HepG2 (cell line): Measurements from ENCODE around the gene MAT2A. TPM values are rescaled to one million over a fixed set of nuclear protein-coding genes. Genes with fewer than 3 reads are reported as not detected.

Experiments
- BCL3 ChIP-seq: sonication (generic); formaldehyde crosslinking; IDR thresholded peaks from 2 replicates; pipeline ENCODE4 v1.5.1; 2020; ENCODE audit warnings: mild to moderate bottlenecking, missing genetic modification reagents, moderate library complexity
- CBX5 ChIP-seq: sonication (generic); formaldehyde crosslinking; IDR thresholded peaks from 2 replicates; pipeline ENCODE4 v1.4.0; 2020; ENCODE audit warnings: missing genetic modification reagents, borderline replicate concordance
- DMAP1 ChIP-seq: IDR thresholded peaks from 2 replicates; pipeline ENCODE4 v1.6.1; 2016
- DZIP1 ChIP-seq: sonication (generic); formaldehyde crosslinking; IDR thresholded peaks from 2 replicates; pipeline ENCODE4 v1.5.0; 2020; ENCODE audit warnings: mild to moderate bottlenecking, missing genetic modification reagents
- ESRRA ChIP-seq: sonication (generic); formaldehyde crosslinking; IDR thresholded peaks from 2 replicates; pipeline ENCODE4 v1.5.1; 2020; ENCODE audit warnings: mild to moderate bottlenecking, low read depth, missing genetic modification reagents
- FOSL2 ChIP-seq: sonication (generic); formaldehyde crosslinking; IDR thresholded peaks from 2 replicates; pipeline ENCODE4 v1.4.0; 2020; ENCODE audit warnings: missing genetic modification reagents
- FOXO1 ChIP-seq: sonication (generic); formaldehyde crosslinking; IDR thresholded peaks from 2 replicates; pipeline ENCODE4 v1.4.0; 2020; ENCODE audit warnings: missing genetic modification reagents
- IRX3 ChIP-seq: sonication (generic); formaldehyde crosslinking; IDR thresholded peaks from 2 replicates; pipeline ENCODE4 v1.8.1; 2023; ENCODE audit warnings: mild to moderate bottlenecking, low read depth, missing genetic modification reagents, borderline replicate concordance
- KLF16 ChIP-seq, 2 experiments: sonication (generic) in 1 of 2; formaldehyde crosslinking in 1 of 2; IDR thresholded peaks; 2 replicates each; pipeline versions ENCODE4 v1.6.1 to v1.8.0; 2016 to 2023; ENCODE audit warnings: missing genetic modification reagents in 2 of 2, missing compliant biosample characterization in 1 of 2
- MED13 ChIP-seq: sonication (generic); formaldehyde crosslinking; IDR thresholded peaks from 2 replicates; pipeline ENCODE4 v1.5.0; 2020; ENCODE audit warnings: missing genetic modification reagents
- RFXAP ChIP-seq: sonication (generic); formaldehyde crosslinking; IDR thresholded peaks from 2 replicates; pipeline ENCODE4 v1.4.0; 2020; ENCODE audit warnings: missing genetic modification reagents, borderline replicate concordance
- SRY ChIP-seq: sonication (generic); formaldehyde crosslinking; IDR thresholded peaks from 2 replicates; pipeline ENCODE4 v1.8.0; 2022; ENCODE audit warnings: mild to moderate bottlenecking, missing genetic modification reagents
- ZKSCAN5 ChIP-seq: sonication (generic); formaldehyde crosslinking; IDR thresholded peaks from 2 replicates; pipeline ENCODE4 v1.5.1; 2020; ENCODE audit warnings: mild to moderate bottlenecking, missing genetic modification reagents
- ZNF34 ChIP-seq: sonication (generic); formaldehyde crosslinking; IDR thresholded peaks from 2 replicates; pipeline ENCODE4 v1.4.0; 2020; ENCODE audit warnings: mild to moderate bottlenecking, missing genetic modification reagents, borderline replicate concordance
- ZNF383 ChIP-seq: sonication (generic); formaldehyde crosslinking; IDR thresholded peaks from 2 replicates; pipeline ENCODE4 v1.4.0; 2020; ENCODE audit warnings: missing genetic modification reagents, mild to moderate bottlenecking, borderline replicate concordance
- ZNF629 ChIP-seq: sonication (generic); formaldehyde crosslinking; conservative IDR thresholded peaks from 2 replicates; pipeline ENCODE4 v1.5.0; 2020; ENCODE audit warnings: missing genetic modification reagents
- ZNF839 ChIP-seq: sonication (generic); formaldehyde crosslinking; IDR thresholded peaks from 2 replicates; pipeline ENCODE4 v1.4.0; 2020; ENCODE audit warnings: missing genetic modification reagents, mild to moderate bottlenecking, borderline replicate concordance
- polyA plus RNA-seq, 8 experiments: library from polyadenylated mRNA; depleted of rRNA in 3 of 8; stranded (reverse) in 7 of 8; unstranded in 1 of 8; fragments of >200 nt; fragmentation: Illumina TruSeq in 4 of 8; extraction: Trizol in 4 of 8; gene quantifications; 2 replicates each; pipeline versions ENCODE4 v1.2.1 to v1.2.3, GENCODE V29; 2011 to 2016; ENCODE audit warnings: low read depth in 4 of 8, missing spikeins in 1 of 8, mixed read lengths in 1 of 8; ENCODE audit not compliant: insufficient read depth in 1 of 8
- total RNA-seq, 5 experiments: library from RNA; depleted of rRNA; stranded (reverse); fragments of >200 nt; fragmentation: Illumina TruSeq; extraction: Trizol; gene quantifications; 2 replicates each; pipeline ENCODE4 v1.2.3, GENCODE V29; 2016; ENCODE audit warnings: low read depth in 1 of 5
- TF ChIP-seq, protein P1 (sequence below), 2 experiments: sonication (generic) in 1 of 2; formaldehyde crosslinking in 1 of 2; IDR thresholded peaks; 2 replicates each; pipeline versions ENCODE4 v1.4.0 to v1.6.1; 2018 to 2020; ENCODE audit warnings: missing genetic modification reagents in 2 of 2, borderline replicate concordance in 1 of 2, low read depth in 1 of 2, mild to moderate bottlenecking in 1 of 2, missing biosample characterization in 1 of 2
- TF ChIP-seq, protein P2 (sequence below): sonication (generic); IDR thresholded peaks from 2 replicates; pipeline ENCODE4 v1.6.1; 2016; ENCODE audit warnings: low read depth, borderline replicate concordance
- TF ChIP-seq, protein P3 (sequence below): sonication (generic); formaldehyde crosslinking; IDR thresholded peaks from 2 replicates; pipeline ENCODE4 v1.5.0; 2020; ENCODE audit warnings: missing genetic modification reagents, mild to moderate bottlenecking, borderline replicate concordance

Gene MAT2A
- total and polyA plus RNA-seq, 2 of the 13 experiments (the other 11 are each of a cell fraction or from before 2014, with no cell fraction given): 155 to 331 TPM

DNA sequence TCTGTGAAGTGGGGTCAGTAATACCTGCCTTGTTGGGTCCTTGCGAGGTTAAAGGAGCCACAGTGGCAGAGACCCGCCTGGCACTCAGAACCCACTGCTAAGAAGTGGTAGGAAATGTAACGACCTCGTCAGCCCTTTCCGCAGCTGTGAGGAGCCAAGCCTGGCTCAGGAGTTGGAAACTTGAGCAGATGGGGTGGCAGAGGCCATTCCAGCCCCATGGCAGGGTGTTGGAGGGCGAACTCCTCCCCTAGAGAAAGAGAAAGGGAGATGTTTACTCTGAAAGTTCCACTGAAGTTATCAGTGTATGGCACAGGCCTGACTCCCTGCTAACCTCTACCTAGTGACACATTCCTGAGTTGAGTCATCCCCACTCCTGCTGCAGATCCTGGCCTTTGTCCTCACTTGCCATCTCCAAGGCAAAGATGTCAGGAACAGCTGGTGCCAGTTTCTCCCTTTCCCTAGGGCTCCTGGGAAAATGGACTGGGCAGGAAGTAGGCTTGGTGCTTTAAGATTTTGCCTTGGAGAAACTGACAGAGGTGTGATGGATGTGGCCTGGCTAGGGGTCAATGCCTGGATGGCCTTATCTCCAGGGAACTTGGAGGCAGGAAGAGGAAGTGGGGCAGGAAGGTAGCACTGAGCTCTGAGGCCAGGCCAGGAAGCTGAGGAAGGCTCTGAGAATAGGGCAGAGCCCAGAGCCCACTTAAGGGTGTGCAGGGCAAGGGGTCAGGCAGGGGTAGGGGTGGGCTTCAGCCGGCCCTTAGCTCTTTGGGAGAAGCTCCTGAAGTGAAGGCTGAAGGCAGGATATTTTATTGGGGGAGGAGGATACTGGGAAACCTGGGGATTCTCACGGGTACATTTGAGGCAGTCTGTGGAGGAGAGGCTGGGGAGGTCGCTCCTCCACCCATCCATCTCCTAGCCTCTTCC is 46.2 kb downstream of the MAT2A start (continued):
- TF ChIP-seq DZIP1 (CRISPR knock-in tag) (no peak), SRY (no peak; the same call in 1 of the 2 replicates), ZNF34 (CRISPR knock-in tag) (no peak), ZNF629 (CRISPR knock-in tag) (no peak; the same call in 1 of the 2 replicates), IRX3 (0 out of 2 replicates have a peak, but pooled peaks have one; percentile 34), BCL3 (CRISPR knock-in tag) (no peak; the same call in 1 of the 2 replicates), CBX5 (CRISPR knock-in tag) (no peak; the same call in 1 of the 2 replicates), DMAP1 (CRISPR knock-in tag) (peak; percentile 72; the same call in 1 of the 2 replicates), ZNF383 (peak; percentile 95; the same call in 1 of the 2 replicates), ESRRA (CRISPR knock-in tag) (no peak; the same call in 1 of the 2 replicates), FOXO1 (CRISPR knock-in tag) (peak; percentile 81), RFXAP (CRISPR knock-in tag) (peak; percentile 79; the same call in 1 of the 2 replicates), ZKSCAN5 (CRISPR knock-in tag) (no peak), MED13 (CRISPR knock-in tag) (peak; percentile 50; the same call in 1 of the 2 replicates), FOSL2 (CRISPR knock-in tag) (peak; percentile 99), KLF16 (CRISPR knock-in tag; IDR thresholded peaks at IDR 0.05) (peak in 1 of 2 experiments; percentile 63; a peak in 2 of 4 replicates), ZNF839 (CRISPR knock-in tag) (no peak; the same call in 1 of the 2 replicates)
- TF ChIP-seq, protein P1, sequence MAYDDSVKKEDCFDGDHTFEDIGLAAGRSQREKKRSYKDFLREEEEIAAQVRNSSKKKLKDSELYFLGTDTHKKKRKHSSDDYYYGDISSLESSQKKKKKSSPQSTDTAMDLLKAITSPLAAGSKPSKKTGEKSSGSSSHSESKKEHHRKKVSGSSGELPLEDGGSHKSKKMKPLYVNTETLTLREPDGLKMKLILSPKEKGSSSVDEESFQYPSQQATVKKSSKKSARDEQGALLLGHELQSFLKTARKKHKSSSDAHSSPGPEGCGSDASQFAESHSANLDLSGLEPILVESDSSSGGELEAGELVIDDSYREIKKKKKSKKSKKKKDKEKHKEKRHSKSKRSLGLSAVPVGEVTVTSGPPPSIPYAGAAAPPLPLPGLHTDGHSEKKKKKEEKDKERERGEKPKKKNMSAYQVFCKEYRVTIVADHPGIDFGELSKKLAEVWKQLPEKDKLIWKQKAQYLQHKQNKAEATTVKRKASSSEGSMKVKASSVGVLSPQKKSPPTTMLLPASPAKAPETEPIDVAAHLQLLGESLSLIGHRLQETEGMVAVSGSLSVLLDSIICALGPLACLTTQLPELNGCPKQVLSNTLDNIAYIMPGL (CRISPR knock-in tag; IDR thresholded peaks at IDR 0.05; ENCODE audit: borderline replicate concordance in 1 of 2, low read depth in 1 of 2): peak in 1 of 2 experiments; percentile 57; a peak in 3 of 4 replicates
- TF ChIP-seq, protein P2, sequence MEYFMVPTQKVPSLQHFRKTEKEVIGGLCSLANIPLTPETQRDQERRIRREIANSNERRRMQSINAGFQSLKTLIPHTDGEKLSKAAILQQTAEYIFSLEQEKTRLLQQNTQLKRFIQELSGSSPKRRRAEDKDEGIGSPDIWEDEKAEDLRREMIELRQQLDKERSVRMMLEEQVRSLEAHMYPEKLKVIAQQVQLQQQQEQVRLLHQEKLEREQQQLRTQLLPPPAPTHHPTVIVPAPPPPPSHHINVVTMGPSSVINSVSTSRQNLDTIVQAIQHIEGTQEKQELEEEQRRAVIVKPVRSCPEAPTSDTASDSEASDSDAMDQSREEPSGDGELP: peak; percentile 99
- TF ChIP-seq, protein P3, sequence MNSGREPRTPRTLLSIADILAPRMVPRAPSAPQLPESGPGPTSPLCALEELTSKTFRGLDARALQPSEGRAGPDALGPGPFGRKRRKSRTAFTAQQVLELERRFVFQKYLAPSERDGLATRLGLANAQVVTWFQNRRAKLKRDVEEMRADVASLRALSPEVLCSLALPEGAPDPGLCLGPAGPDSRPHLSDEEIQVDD: no peak
